GM19438 (cell line): ENCODE results near the gene PLEKHA8.

Source experiments
- ATAC-seq: cut with Tn5 transposase; IDR thresholded peaks from one replicate; pipeline ENCODE4 v1.9.1; 2021; ENCODE audit warnings: low read depth; ENCODE audit not compliant: unreplicated experiment

PLEKHA8 gene, protein sequence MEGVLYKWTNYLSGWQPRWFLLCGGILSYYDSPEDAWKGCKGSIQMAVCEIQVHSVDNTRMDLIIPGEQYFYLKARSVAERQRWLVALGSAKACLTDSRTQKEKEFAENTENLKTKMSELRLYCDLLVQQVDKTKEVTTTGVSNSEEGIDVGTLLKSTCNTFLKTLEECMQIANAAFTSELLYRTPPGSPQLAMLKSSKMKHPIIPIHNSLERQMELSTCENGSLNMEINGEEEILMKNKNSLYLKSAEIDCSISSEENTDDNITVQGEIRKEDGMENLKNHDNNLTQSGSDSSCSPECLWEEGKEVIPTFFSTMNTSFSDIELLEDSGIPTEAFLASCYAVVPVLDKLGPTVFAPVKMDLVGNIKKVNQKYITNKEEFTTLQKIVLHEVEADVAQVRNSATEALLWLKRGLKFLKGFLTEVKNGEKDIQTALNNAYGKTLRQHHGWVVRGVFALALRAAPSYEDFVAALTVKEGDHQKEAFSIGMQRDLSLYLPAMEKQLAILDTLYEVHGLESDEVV

DNA sequence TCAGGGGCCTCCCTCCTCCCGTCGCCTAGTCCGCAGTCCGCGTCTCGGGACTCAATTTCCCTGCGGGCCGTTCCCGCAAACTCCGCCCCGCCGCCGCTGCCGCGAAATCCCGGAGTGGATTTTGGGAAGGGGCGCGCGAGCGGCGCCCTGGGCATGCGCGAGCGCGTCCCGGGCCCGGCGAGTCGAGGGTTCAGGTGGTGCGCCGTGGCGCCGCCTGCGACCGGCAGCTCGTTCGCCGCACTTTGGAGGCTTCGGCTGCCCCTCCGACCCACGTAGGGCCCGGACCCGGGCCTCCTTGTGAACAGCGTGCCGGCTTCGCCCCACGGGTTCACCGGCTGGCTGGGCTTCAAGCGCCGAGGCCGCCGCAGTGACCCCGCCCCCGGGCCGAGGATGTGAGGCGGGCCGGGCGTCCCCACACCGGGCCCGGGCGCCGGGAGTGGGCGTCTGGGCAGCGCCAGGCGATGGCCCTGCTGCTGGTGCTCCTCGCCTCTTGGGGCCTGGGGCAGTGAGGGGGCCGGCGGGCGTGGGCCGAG, at the start of gene PLEKHA8:
Gene PLEKHA8 (plus strand): TSS at position 197 of the 533 bp plus-strand sequence. CDS start 351 bp downstream, outside the sequence.
- peak; percentile 44 for ATAC-seq

DNA sequence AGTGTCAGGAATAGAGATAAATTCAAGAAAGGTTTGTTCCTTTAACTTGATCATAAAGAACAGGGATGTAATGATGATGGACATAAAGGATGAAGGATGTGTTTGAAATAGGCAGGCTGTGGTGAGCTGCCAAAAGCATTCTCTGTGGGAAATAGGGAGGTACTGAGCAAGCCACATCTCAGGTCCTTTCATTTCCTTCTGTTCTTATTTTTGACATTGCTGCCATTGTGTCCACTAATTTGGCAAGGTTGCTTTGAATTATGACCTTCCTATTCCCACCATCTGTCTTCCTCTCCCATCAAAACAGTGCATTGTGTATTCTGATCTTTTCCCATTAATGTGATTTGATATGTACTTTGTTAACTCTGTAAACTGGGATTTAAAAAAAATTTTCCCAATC, 48.1 kb upstream of the PLEKHA8 start:
- ATAC-seq: no peak

DNA sequence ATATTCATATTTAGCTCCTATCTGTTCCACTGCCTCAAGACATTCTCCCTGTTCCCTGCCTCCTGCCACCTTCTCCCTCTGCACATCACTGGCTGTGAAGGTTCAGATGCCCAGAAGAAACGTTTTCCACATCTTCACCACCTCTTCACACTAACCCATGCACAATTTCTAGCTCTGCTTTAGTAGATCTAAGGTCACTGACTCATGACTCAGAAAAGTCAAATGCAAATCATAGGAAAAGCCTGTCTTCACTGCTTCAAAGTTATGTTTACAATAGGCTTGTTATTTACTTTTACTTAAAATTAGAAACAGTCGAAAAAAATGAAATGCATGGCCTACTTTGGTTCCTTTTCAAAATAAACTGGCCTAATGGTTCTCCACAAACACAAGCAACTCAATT, 41.1 kb upstream of the PLEKHA8 start:
- ATAC-seq: no peak

DNA sequence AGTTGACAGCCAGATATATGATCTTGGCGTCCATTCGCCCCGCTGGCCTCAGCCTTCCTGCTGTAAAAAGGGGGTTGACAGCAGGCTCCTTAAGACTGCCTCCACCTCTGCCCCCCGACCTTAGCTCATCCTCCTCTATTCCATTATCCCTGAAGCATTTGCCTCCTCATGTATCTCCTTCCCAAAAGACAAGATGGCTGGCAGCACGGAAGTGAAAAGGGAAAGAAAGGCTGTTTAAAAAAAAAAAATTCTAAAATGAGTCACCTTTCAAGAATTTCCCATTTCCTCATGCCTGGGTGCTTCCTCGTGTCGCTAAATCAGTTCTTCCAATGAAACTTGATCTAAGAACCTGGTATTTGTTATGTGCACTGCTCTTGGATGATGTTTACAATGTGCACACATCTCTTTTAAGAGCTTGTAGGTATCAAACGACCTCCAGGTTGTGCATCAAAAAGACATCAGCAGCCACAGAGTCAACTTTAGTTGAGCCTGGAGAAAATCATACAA, 40.3 kb upstream of the PLEKHA8 start:
- no peak for ATAC-seq

DNA sequence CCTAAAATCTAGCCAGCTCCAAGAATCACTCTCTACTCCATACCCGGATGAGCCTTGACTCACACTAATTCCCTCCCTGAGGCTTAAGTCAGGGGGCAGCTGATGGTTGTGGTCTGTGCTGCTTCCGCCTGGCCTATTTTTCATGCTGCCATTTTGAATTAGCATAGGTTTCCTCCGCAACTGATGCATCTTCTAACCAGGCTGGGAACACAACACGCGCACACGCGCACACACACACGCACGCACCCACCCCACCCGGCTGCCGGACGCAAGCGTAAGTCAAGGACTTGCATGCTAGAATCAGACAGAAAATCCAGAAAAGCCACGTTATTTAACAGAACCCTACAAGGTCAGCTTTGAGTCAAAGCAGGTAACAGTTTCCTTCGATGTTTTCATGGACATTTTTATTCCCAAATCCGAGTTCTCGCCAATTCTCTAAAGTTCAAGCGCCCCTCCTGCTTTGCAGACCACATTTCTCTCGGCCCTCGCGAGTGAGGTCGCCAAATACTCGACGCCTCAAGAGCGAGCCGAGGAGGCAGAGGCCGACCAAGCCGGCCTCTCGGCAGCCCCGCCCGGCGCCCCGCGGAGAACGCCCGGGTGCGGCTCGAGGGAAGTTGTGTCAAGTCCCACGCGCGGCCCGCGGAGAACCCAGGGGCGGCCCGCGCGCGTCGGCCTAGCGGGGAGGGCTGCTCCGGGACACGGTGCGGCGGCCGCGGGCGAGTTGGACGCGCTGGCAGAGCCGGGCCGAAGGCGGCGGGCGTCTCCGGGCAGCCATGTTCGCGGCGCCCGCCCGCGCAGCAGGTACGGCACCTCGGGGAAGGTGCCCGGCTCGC, 39.6 kb upstream of the PLEKHA8 start:
- ATAC-seq: peak; percentile 39

DNA sequence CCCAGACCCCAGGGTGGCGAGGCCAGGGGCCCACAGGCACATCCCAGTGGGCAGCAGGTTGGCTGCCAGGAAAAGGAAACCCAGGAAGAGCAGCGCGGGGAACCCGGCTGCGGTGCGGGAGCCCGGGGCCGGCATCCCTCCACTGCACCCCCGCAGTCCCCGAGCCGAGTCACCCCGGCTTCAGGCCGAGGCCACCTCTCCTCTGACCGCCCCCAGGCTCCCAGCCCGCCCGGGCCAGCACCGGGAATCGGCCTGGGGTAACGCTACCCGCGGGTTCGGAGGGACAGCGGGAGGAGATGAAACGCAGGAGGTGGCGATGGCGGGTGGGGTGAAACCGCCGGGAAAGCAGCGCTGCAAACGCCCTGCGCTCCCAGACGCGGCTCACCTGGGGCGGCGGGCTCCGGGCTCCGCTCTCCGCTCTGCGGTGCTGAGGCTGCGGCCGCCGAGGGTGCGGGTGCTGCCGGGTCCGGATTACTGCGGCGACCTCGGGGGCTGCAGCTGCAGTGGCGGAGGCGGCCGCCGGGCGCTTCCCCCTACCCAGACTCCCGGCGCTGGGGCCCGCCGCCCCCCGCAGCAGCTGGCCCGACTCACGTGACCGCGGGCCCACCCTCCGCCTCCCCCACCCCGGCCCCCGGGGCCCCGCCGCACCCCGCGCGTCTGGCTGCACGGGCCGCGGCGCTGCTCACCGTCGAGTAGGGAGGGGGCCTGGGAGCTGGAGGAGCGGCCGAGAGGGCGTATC, 38.8 kb upstream of the PLEKHA8 start, which contains the start of gene SCRN1:
Gene SCRN1 (minus strand): TSS at position 545 of the 739 bp plus-strand sequence. CDS start 20,734 bp downstream, outside the sequence.
- ATAC-seq: peak; percentile 34

DNA sequence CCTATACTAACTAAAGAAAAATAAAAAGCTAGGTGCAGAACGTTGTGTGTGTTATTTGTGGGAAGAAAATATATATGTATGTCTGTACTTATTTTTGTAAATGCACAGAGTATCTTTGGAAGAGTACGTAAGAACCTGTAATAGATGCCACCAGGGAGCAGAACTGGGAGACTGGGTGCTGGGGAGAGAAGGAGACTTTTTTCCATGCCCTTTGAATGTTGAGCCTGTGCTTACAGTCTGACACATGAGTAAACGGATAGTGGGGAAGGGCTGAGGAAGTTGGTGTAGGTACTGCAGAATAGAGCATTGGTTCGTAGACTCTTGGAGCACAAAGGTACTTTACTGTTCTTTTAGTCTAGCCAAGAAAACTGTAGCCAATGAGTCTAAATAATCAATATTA, 37.3 kb upstream of the PLEKHA8 start:
- ATAC-seq: no peak

DNA sequence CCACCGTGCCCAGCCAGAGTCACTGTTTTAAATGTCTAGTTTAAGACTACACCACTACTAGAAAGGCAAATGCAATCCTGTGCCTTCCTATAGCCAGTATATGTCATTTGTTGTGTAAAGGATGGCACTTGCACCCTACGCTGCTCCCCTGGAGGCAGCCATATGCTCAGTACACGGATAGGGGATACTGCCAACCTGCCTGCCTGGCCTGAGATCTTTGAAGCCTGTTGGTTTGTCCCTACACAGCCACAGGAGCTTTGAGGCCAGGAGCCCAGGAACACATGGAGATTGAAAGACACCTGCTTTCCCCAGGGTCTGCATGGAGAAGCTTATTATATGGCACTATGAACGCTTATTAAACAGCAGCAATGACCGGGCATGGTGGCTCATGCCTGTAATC, 36.3 kb upstream of the PLEKHA8 start:
- ATAC-seq: no peak

DNA sequence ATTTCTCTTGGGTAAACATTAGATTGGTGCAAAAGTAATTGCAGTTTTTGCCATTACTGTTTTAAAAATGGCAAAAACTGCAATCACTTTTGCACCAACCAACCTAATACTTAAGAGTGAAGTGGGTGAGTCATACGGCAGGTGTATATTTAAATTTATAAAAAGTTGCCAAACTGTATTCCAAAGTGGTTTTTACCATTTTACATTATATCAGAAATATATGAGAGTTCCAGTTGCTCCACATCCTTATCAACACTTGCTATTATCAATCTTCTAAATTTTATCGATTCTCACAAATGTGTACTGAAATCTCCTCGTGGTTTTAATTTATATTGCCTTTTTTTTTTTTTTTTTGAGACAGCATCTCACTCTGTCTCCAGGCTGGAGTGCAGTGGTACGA, 35.1 kb upstream of the PLEKHA8 start:
- no peak for ATAC-seq

DNA sequence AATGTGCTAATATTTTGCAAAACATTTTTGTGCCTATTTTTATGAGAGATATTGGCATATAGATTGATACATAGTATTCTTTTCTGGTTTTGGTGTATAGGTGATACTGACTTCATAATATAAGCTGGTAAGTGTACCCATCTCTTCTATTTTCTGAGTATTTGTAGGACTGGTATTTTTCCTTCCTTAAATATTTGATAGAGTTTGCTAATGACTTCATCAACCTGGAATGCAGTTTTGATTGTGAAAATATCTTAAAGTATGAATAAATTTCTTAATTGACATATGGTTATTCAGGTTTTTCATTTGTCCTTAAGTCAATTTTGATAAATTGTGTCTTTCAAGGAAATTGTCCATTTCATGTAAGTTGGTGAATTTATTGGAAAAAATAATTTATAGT, 32.6 kb upstream of the PLEKHA8 start:
- ATAC-seq: no peak

DNA sequence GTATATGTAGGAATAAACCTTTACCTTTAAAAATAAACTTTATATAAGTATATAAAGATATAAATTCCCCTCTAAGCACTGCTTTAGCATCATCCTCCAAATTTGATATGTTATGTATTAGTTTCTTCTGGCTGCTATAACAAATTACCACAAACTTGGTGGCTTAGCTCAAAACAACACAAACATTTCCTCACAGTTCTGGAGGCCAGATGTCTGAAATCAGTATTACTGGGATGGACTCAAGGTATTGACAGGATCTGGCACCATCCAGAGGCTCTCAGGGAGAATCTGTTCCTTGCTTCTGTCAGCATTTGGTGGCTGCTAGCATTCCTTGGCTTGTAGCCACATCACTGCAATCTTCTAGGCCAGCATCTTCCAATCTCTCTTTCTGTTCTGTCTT, 31.9 kb upstream of the PLEKHA8 start:
- ATAC-seq: no peak

DNA sequence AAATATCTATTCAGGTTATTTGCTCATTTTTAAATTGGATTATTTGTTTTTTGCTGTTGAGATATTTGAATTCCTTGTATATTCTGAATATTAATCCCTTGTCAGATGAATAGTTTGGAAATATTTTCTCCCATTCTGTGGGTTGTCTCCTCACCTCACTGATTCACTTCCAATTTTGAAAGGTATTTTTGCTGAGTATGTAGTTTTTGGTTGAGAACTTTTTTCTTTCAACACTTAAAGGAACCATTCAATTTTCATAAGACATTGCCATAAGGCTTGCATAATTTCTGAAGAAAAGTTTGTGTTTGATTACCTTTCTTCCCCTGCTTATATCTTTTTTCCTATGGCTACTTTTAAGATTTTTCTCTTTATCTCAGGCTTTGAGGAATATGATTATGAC, 29.7 kb upstream of the PLEKHA8 start:
- no peak for ATAC-seq

DNA sequence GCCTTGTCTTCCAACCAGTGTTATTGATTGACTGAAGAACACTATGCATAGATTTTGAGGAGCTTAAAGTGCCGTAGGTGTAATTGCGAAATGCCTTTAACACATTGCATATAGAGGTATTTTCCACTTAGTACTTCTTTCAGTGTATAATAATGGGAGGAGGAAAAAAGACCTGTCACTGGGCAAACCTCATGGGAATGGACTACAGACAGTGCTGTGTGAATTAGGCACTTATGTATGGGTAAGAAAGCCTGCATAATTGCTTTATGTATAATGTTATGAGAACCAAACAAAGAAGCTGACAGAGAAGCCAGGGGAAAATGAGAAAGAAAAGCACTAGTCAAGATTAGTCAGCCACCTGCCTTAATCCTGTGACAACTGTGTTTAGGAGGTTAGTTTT, 26.2 kb upstream of the PLEKHA8 start:
- ATAC-seq: no peak

DNA sequence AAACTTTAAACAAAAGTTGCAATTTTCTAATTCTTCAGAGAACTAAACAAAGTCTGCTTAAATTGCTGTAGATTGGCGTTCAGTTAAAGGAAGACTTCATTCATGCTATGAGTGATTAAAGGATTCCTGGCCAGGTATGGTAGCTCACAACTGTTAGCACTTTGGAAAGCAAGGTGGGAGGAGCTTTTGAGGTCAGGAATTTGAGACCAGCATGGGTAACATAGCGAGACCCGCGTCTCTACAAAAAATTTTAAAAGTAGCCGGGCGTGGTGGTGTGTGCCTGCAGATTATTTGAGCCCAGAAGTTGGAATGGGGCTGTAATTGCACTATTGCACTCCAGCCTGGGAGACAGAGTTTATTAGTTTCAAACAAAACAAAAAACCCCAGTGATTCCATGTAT, 25.1 kb upstream of the PLEKHA8 start:
- ATAC-seq: no peak

DNA sequence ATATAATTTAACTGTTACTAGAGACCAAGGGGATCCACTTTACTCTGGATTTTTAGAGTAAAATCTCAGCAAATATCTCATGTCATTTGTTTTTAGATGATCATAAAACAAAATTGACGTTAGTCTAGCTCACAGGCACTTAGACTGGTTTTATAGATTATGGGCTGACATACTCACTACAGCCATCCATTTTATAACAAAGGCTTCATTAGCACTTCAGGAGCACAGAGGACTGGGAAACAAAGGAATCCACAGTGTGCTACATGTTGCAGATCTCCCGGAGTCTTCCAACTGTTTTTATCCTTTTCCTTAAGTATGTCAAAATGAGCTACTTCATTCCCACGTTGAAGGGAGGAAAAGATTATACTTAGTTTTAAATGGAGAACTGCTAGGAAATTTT, 22.7 kb upstream of the PLEKHA8 start:
- no peak for ATAC-seq

DNA sequence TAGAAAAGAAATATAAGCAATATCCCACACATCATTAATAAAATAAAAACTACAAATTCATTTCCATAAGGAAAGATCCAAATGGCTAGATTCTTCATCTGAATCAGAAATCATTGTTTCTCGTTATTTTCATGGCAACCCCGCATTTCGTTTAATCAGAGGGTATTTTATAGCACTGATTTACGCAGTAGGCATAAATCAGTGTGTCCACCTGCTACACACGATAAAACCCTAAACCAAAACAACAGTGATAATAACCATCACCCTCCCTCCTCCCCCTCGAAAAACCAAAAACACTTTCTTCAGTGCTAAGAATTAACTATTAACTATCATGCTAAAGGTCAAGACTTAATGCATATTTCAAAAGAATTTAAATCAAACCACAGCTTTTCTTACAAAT, 18.2 kb upstream of the PLEKHA8 start:
- no peak for ATAC-seq

DNA sequence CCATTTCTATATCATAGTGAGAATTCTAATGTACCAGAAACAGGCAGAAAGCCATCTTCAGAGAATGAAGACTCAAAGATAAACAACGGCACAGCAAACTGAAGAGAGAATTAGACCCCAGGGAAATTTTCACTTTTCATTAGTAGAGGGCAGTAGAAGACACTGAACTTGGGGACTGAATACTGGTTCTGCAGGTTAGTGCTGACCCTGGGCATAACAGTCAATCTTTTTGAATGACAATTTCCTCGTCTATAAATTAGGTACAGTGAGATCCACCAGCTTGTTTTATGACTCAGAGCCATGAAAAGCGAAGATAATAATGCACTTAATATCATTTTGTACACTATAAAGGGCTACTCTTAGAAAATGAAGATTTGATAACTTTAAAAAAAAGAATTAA, 15.5 kb upstream of the PLEKHA8 start:
- no peak for ATAC-seq

DNA sequence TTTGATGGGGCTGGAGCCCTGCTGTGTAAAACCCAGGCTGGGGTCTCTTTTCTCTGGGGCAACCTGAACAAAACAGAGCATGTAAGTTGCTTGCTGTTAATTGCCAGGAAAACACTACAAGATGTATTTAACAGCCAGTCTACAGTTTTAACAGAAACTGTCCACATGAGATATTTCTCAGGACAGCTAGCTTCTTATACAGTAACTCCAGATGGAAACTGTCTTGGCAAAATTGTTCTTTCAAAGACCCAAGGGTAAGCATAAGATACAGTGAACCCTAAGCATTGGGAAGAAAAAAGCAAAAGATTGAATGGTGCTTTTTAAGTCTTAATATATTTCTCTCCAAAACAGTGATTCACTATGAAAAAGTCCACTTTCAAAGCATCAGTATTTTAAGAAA, 9.8 kb upstream of the PLEKHA8 start:
- no peak for ATAC-seq

DNA sequence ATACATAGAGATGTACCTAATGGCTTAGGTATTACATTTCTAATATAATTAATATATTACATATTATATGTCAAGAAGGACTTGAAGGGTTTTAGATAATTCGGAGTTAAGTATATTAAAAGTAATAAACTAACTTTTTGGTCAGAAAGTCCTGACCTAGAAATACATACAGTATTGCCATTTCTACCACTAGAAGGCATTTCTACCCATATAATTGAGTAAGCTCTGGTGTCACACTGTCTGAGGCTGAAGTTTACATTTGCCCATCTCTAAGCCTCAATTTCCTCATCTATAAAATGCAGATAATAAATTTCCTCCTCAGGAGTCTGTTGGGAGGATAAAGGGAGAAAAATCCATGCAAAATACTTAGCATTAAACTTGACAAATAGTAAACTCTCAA, 8.8 kb upstream of the PLEKHA8 start:
- no peak for ATAC-seq

DNA sequence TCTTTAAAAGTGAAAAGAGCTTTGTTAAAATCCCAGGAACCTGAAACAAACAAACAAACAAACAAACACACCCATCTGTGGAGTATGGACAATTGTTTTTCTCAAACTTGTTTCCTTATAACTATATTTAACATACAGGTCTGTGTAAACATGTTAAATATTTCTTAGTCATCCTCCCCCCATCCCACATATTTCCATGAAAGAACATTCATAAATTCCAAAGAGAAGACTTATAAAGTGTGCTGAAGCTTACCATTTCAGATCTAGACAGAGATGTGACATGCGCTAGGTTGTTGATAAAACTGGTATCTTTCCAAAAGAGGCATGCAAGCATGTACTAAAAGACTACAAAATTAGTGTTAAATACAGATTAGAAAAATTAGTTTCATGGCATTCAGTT, 8.3 kb upstream of the PLEKHA8 start:
- no peak for ATAC-seq
